Cardiac muscle cell (in vitro differentiated cells and primary cell): ENCODE data around the gene EPG5. TPM values are rescaled to one million over a fixed set of nuclear protein-coding genes. Genes with fewer than 3 reads are reported as not detected.

ENCODE experiments used
- DNase-seq, 2 donors: peaks; one replicate each; pipeline versions ENCODE4 v3.0.0 to v3.0.0-alpha.2; 2010 to 2017; ENCODE audit warnings: low read depth in 1 of 2, low spot score in 1 of 2
- H3K27ac ChIP-seq: fragments of 200-600 bp; sonication (generic); 2 replicates; pipeline ENCODE4 v1.5.1; 2016
- H3K27me3 ChIP-seq: fragments of 200-600 bp; sonication (generic); 2 replicates; pipeline ENCODE4 v1.6.0; 2016; ENCODE audit warnings: control low read depth
- H3K36me3 ChIP-seq: fragments of 200-600 bp; sonication (generic); 2 replicates; pipeline ENCODE4 v1.5.1; 2016; ENCODE audit warnings: control low read depth
- H3K4me1 ChIP-seq: fragments of 200-600 bp; sonication (generic); 2 replicates; pipeline ENCODE4 v1.8.1; 2017; ENCODE audit warnings: low read depth, mild to moderate bottlenecking, mixed run types
- H3K4me3 ChIP-seq: fragments of 200-600 bp; sonication (generic); 2 replicates; pipeline ENCODE4 v1.5.1; 2016; ENCODE audit warnings: mild to moderate bottlenecking
- H3K9me3 ChIP-seq: fragments of 200-600 bp; sonication (generic); 2 replicates; pipeline ENCODE4 v1.5.1; 2017; ENCODE audit warnings: low read depth, mild to moderate bottlenecking, control low read depth
- CTCF ChIP-seq: IDR thresholded peaks from 2 replicates; pipeline ENCODE4 v1.5.1; 2012; ENCODE audit warnings: low read depth, mild to moderate bottlenecking, low read length
- polyA plus RNA-seq: library from polyadenylated mRNA; unstranded; fragments of >200 nt; fragmentation: Nextera tagmentation; extraction: Ambion mirVana; gene quantifications from 2 replicates; pipeline ENCODE4 v1.2.1, GENCODE V29; 2016
- total RNA-seq: library from RNA; depleted of rRNA; stranded (reverse); fragments of >200 nt; gene quantifications from 2 replicates; pipeline ENCODE4 v1.2.3, GENCODE V29; 2016

EPG5 gene
- total and polyA plus RNA-seq, 2 experiments from 2014 or later: 7.5 to 17.7 TPM

- no peak overlapping the region for H3K4me3 ChIP-seq
- H3K27me3 ChIP-seq: no peaks in the 10 kb centered on the region
- no peak for TF ChIP-seq CTCF
- no peak for DNase-seq
- H3K4me1 ChIP-seq: no peaks in the 10 kb centered on the region
- no peaks in the 10 kb centered on the region for H3K9me3 ChIP-seq
- no peak overlapping the region for H3K27ac ChIP-seq
- H3K36me3 ChIP-seq: no peaks in the 10 kb centered on the region
Measured at GRCh38 chr18:46009125-46009840, 42.2 kb upstream of the EPG5 start.

GRCh38 chr18:46008531-46008930 is 41.4 kb upstream of the EPG5 start:
- Histone ChIP-seq H3K27me3 (no peaks in the 10 kb centered on the region), H3K27ac (no peak overlapping the region), H3K9me3 (no peaks in the 10 kb centered on the region), H3K4me3 (no peak overlapping the region), H3K36me3 (no peaks in the 10 kb centered on the region), H3K4me1 (no peaks in the 10 kb centered on the region)
- no peak for DNase-seq
- no peak for TF ChIP-seq CTCF

GRCh38 chr18:46007165-46007564 is 40.0 kb upstream of the EPG5 start:
- H3K4me3 ChIP-seq: no peak overlapping the region
- no peak for DNase-seq
- no peak for TF ChIP-seq CTCF
- H3K9me3 ChIP-seq: no peaks in the 10 kb centered on the region
- no peaks in the 10 kb centered on the region for H3K4me1 ChIP-seq
- H3K27ac ChIP-seq: no peak overlapping the region
- H3K27me3 ChIP-seq: no peaks in the 10 kb centered on the region
- H3K36me3 ChIP-seq: no peaks in the 10 kb centered on the region

- H3K9me3 ChIP-seq: no peaks in the 10 kb centered on the region
- H3K27ac ChIP-seq: no peak overlapping the region
- H3K36me3 ChIP-seq: no peaks in the 10 kb centered on the region
- H3K27me3 ChIP-seq: no peaks in the 10 kb centered on the region
- no peak overlapping the region for H3K4me3 ChIP-seq
- no peak for DNase-seq
- no peaks in the 10 kb centered on the region for H3K4me1 ChIP-seq
- TF ChIP-seq CTCF: no peak
Measured at GRCh38 chr18:46002934-46003333, 35.8 kb upstream of the EPG5 start.

- DNase-seq: no peak
- no peak overlapping the region for H3K4me3 ChIP-seq
- H3K4me1 ChIP-seq: no peaks in the 10 kb centered on the region
- no peaks in the 10 kb centered on the region for H3K9me3 ChIP-seq
- no peak for TF ChIP-seq CTCF
- no peak overlapping the region for H3K27ac ChIP-seq
- H3K27me3 ChIP-seq: no peaks in the 10 kb centered on the region
- H3K36me3 ChIP-seq: no peaks in the 10 kb centered on the region
Measured at GRCh38 chr18:46001892-46002291, 34.8 kb upstream of the EPG5 start.
